H1 (cell line): ENCODE data around the gene SUGP2.

Source experiments
- ASH2L ChIP-seq: fragments of 200-600, 300-600 bp; sonication (generic); IDR thresholded peaks from one replicate; pipeline ENCODE4 v1.7.1; 2017; ENCODE audit warnings: low read length
- CHD2 ChIP-seq: IDR thresholded peaks from 2 replicates; pipeline ENCODE4 v1.6.1; 2012; ENCODE audit warnings: low read length, improper control_type of control experiment
- CREB1 ChIP-seq: IDR thresholded peaks from 2 replicates; pipeline ENCODE4 v1.6.1; 2012; ENCODE audit warnings: inconsistent platforms
- CTCF ChIP-seq, 3 experiments: IDR thresholded peaks; 1 replicate in 2 of 3; 2 replicates in 1 of 3; pipeline versions ENCODE4 v1.5.1 to v1.6.1; 2011; ENCODE audit warnings: low read length in 3 of 3, mild to moderate bottlenecking in 3 of 3, inconsistent platforms in 2 of 3, low read depth in 1 of 3, moderate library complexity in 1 of 3; ENCODE audit not compliant: insufficient read depth in 1 of 3; ENCODE audit errors: control extremely low read depth in 1 of 3
- HDAC2 ChIP-seq, 2 experiments: fragments of 300-600 bp in 1 of 2; sonication (generic) in 1 of 2; IDR thresholded peaks; 2 replicates each; pipeline ENCODE4 v1.6.1; 2011 to 2012; ENCODE audit warnings: low read depth in 2 of 2, low read length in 2 of 2, mild to moderate bottlenecking in 2 of 2, moderate library complexity in 2 of 2, borderline replicate concordance in 1 of 2, inconsistent platforms in 1 of 2
- POLR2A ChIP-seq, 2 experiments: IDR thresholded peaks; 1 replicate in 1 of 2; 2 replicates in 1 of 2; pipeline ENCODE4 v1.6.1; 2011; ENCODE audit warnings: low read depth in 2 of 2, low read length in 2 of 2, mild to moderate bottlenecking in 2 of 2; ENCODE audit errors: control extremely low read depth in 1 of 2
- RXRA ChIP-seq: IDR thresholded peaks from 2 replicates; pipeline ENCODE4 v1.6.1; 2011; ENCODE audit warnings: low read depth, mild to moderate bottlenecking, low read length, moderate library complexity; ENCODE audit not compliant: insufficient read depth
- SRF ChIP-seq: IDR thresholded peaks from 2 replicates; pipeline ENCODE4 v1.6.1; 2011; ENCODE audit warnings: mild to moderate bottlenecking, low read depth, low read length, moderate library complexity

- TF ChIP-seq CREB1: no peak
- no peak for TF ChIP-seq ASH2L
- TF ChIP-seq POLR2A (IDR thresholded peaks at IDR 0.05; ENCODE audit: control extremely low read depth in 1 of 2, low read depth in 2 of 2, low read length in 2 of 2): no peak
- no peak for TF ChIP-seq RXRA
- TF ChIP-seq CTCF (IDR thresholded peaks at IDR 0.05; ENCODE audit: control extremely low read depth in 1 of 3, insufficient read depth in 1 of 3, low read depth in 1 of 3, low read length in 3 of 3): no peak
- no peak for TF ChIP-seq CHD2
- no peak for TF ChIP-seq HDAC2 (IDR thresholded peaks at IDR 0.05; ENCODE audit: borderline replicate concordance in 1 of 2, low read depth in 2 of 2, low read length in 2 of 2)
- no peak for TF ChIP-seq SRF
These were observed 91.5 kb downstream of the SUGP2 start for GRCh38 chr19:18941628-18942354.
